ENCODE data around the gene ZFYVE21. TPM values are rescaled to one million over a fixed set of nuclear protein-coding genes. Genes with fewer than 3 reads are reported as not detected.

Gene ZFYVE21
- total RNA-seq, 2 donors from 2014 or later = 43.7 to 71.6 TPM

- peaks cover 0 to 30% of the 10 kb centered on the region in 2 donors for H3K4me1 ChIP-seq
- no peaks in the 10 kb centered on the region for H3K27me3 ChIP-seq
- no peak for TF ChIP-seq CTCF (IDR thresholded peaks at IDR 0.05)
- no peak overlapping the region for H3K4me3 ChIP-seq
- H3K9me3 ChIP-seq = no peaks in the 10 kb centered on the region
- H3K27ac ChIP-seq = no peak overlapping the region
- no peak for DNase-seq (ENCODE audit: low spot score)
- H3K36me3 ChIP-seq = peaks cover 98% of the 10 kb centered on the region
Measured at GRCh38 chr14:103737432-103738045, 21.9 kb downstream of the ZFYVE21 start.

- peaks cover 0 to 30% of the 10 kb centered on the region in 2 donors for H3K4me1 ChIP-seq
- peaks cover 94% of the 10 kb centered on the region for H3K36me3 ChIP-seq
Measured at GRCh38 chr14:103738166-103738565, 22.6 kb downstream of the ZFYVE21 start.

GRCh38 chr14:103738701-103739451 is 23.3 kb downstream of the ZFYVE21 start:
- Histone ChIP-seq H3K4me1 (peaks cover 0 to 30% of the 10 kb centered on the region in 2 donors), H3K4me3 (no peak overlapping the region), H3K9me3 (no peaks in the 10 kb centered on the region), H3K36me3 (peaks cover 87% of the 10 kb centered on the region), H3K27me3 (no peaks in the 10 kb centered on the region), H3K27ac (no peak overlapping the region)
- no peak for DNase-seq (ENCODE audit: low spot score)
- no peak for TF ChIP-seq CTCF (IDR thresholded peaks at IDR 0.05)

More at GRCh38 chr14:103738166-103738565, 22.6 kb downstream of the ZFYVE21 start:
- Histone ChIP-seq H3K4me3 (no peak overlapping the region), H3K27me3 (no peaks in the 10 kb centered on the region), H3K9me3 (no peaks in the 10 kb centered on the region), H3K27ac (no peak overlapping the region)
- DNase-seq (ENCODE audit: low spot score) = no peak
- no peak for TF ChIP-seq CTCF (IDR thresholded peaks at IDR 0.05)

- Histone ChIP-seq H3K4me1 (peaks cover 0 to 27% of the 10 kb centered on the region in 2 donors), H3K4me3 (no peak overlapping the region), H3K36me3 (peaks cover 85% of the 10 kb centered on the region)
Measured at GRCh38 chr14:103739466-103739792, 23.8 kb downstream of the ZFYVE21 start.

GRCh38 chr14:103739793-103740501 is 24.3 kb downstream of the ZFYVE21 start:
- peaks cover 0 to 22% of the 10 kb centered on the region in 2 donors for H3K4me1 ChIP-seq
- no peak for TF ChIP-seq CTCF (IDR thresholded peaks at IDR 0.05)
- peaks cover 85% of the 10 kb centered on the region for H3K36me3 ChIP-seq
- H3K4me3 ChIP-seq = no peak overlapping the region
- no peaks in the 10 kb centered on the region for H3K27me3 ChIP-seq
- H3K9me3 ChIP-seq = no peaks in the 10 kb centered on the region
- DNase-seq (ENCODE audit: low spot score) = no peak
- H3K27ac ChIP-seq = no peak overlapping the region

More at GRCh38 chr14:103739466-103739792, 23.8 kb downstream of the ZFYVE21 start:
- no peak overlapping the region for H3K27ac ChIP-seq
- no peak for DNase-seq (ENCODE audit: low spot score)
- TF ChIP-seq CTCF (IDR thresholded peaks at IDR 0.05) = no peak
- no peaks in the 10 kb centered on the region for H3K27me3 ChIP-seq
- H3K9me3 ChIP-seq = no peaks in the 10 kb centered on the region
